IMR-90 (cell line): ENCODE results near the gene CYSTM1. TPM values are rescaled to one million over a fixed set of nuclear protein-coding genes. Genes with fewer than 3 reads are reported as not detected.

Experiments
- ATAC-seq: fragments of 200-7000 bp; cut with Tn5 transposase; 2 replicates; pipeline ENCODE4 v1.9.1; 2020; ENCODE audit warnings: low read depth, mild to moderate bottlenecking, moderate library complexity
- BruUV-seq: library from RNA; stranded (reverse); fragments of 400-500 nt; replicated peaks from 2 replicates; lab custom pipeline; 2021; lab: Mats Ljungman, UMichigan
- CTCF ChIA-PET: fragments of 300-600 bp; formaldehyde crosslinking; extraction: SDS; loops from one replicate; lab custom pipeline; 2021; ENCODE audit warnings: antibody characterized with exemption; lab: Yijun Ruan, JAX
- POLR2A ChIA-PET: fragments of 300-600 bp; sonication (Branson Sonifier 250); formaldehyde crosslinking; loops from one replicate; lab custom pipeline; 2022; ENCODE audit warnings: antibody characterized with exemption; ENCODE audit not compliant: unreplicated experiment; lab: Charles Lee
- DNase-seq: peaks from one replicate; pipeline ENCODE4 v3.0.0; 2013
- H2AFZ ChIP-seq: replicated peaks from 2 replicates; pipeline ENCODE3; 2013; ENCODE audit warnings: low read length, mild to moderate bottlenecking; ENCODE audit not compliant: poor library complexity
- H2AK5ac ChIP-seq: 2 replicates; pipeline ENCODE4 v1.6.1; 2013; ENCODE audit warnings: low read depth, low read length, inconsistent platforms
- H2AK9ac ChIP-seq: replicated peaks from 2 replicates; pipeline ENCODE3; 2013; ENCODE audit warnings: mild to moderate bottlenecking, low read depth, low read length, moderate library complexity; ENCODE audit not compliant: poor library complexity
- H2BK120ac ChIP-seq: 2 replicates; pipeline ENCODE4 v1.6.1; 2013; ENCODE audit warnings: low read depth, low read length, inconsistent platforms
- H2BK15ac ChIP-seq: 3 replicates; pipeline ENCODE4 v1.6.1; 2013; ENCODE audit warnings: low read depth, low read length, inconsistent platforms
- H2BK20ac ChIP-seq: 2 replicates; pipeline ENCODE4 v1.6.1; 2013; ENCODE audit warnings: low read depth, mild to moderate bottlenecking, inconsistent platforms, low read length, moderate library complexity
- H2BK5ac ChIP-seq: 2 replicates; pipeline ENCODE4 v1.6.1; 2013; ENCODE audit warnings: mild to moderate bottlenecking, low read depth, low read length, inconsistent platforms; ENCODE audit not compliant: poor library complexity, severe bottlenecking
- H3K14ac ChIP-seq: replicated peaks from 2 replicates; pipeline ENCODE4 v1.6.1; 2013; ENCODE audit warnings: low read depth, low read length, inconsistent platforms
- H3K18ac ChIP-seq: 2 replicates; pipeline ENCODE4 v1.6.1; 2013; ENCODE audit warnings: low read depth, low read length, control low read depth
- H3K23ac ChIP-seq: 2 replicates; pipeline ENCODE4 v1.6.1; 2013; ENCODE audit warnings: low read depth, low read length, inconsistent platforms
- H3K27ac ChIP-seq: 2 replicates; pipeline ENCODE4 v1.5.1; 2013; ENCODE audit warnings: mild to moderate bottlenecking, control low read depth, low read length; ENCODE audit not compliant: insufficient read depth
- H3K27me3 ChIP-seq: 2 replicates; pipeline ENCODE4 v1.6.1; 2013; ENCODE audit warnings: low read length; ENCODE audit not compliant: control insufficient read depth, insufficient read depth
- H3K36me3 ChIP-seq: 2 replicates; pipeline ENCODE4 v1.6.1; 2013; ENCODE audit warnings: low read length, mixed read lengths; ENCODE audit not compliant: control insufficient read depth, insufficient read depth
- H3K4ac ChIP-seq: 2 replicates; pipeline ENCODE4 v1.6.1; 2013; ENCODE audit warnings: low read depth, low read length, inconsistent platforms
- H3K4me1 ChIP-seq: 2 replicates; pipeline ENCODE4 v1.6.1; 2013; ENCODE audit warnings: low read length, mixed read lengths; ENCODE audit not compliant: control insufficient read depth, insufficient read depth
- H3K4me2 ChIP-seq: 2 replicates; pipeline ENCODE4 v1.6.1; 2013; ENCODE audit warnings: low read depth, mild to moderate bottlenecking, control low read depth, low read length, moderate library complexity
- H3K4me3 ChIP-seq: 2 replicates; pipeline ENCODE4 v1.5.1; 2013; ENCODE audit warnings: low read depth, mild to moderate bottlenecking, control low read depth, low read length, moderate library complexity; ENCODE audit not compliant: insufficient read depth
- H3K56ac ChIP-seq: 2 replicates; pipeline ENCODE4 v1.6.1; 2013; ENCODE audit warnings: low read length, inconsistent platforms; ENCODE audit not compliant: insufficient read depth; ENCODE audit errors: extremely low read depth
- H3K79me1 ChIP-seq, 2 experiments: 2 replicates each; pipeline ENCODE4 v1.6.1; 2013; ENCODE audit warnings: low read length in 2 of 2, inconsistent platforms in 1 of 2, low read depth in 1 of 2
- H3K9ac ChIP-seq: 2 replicates; pipeline ENCODE4 v1.6.1; 2013; ENCODE audit warnings: low read depth, low read length, control low read depth
- H3K9me1 ChIP-seq: 2 replicates; pipeline ENCODE4 v1.6.1; 2013; ENCODE audit warnings: low read length, inconsistent platforms; ENCODE audit not compliant: insufficient read depth
- H3K9me3 ChIP-seq: 2 replicates; pipeline ENCODE4 v1.6.1; 2013; ENCODE audit warnings: low read length; ENCODE audit not compliant: control insufficient read depth, insufficient read depth
- H4K20me1 ChIP-seq: 2 replicates; pipeline ENCODE4 v1.6.1; 2013; ENCODE audit warnings: low read length, inconsistent platforms; ENCODE audit not compliant: insufficient read depth
- H4K5ac ChIP-seq: 2 replicates; pipeline ENCODE4 v1.6.1; 2013; ENCODE audit warnings: mild to moderate bottlenecking, low read depth, low read length, control low read depth
- H4K8ac ChIP-seq, 2 experiments: 2 replicates each; pipeline ENCODE4 v1.6.1; 2013; ENCODE audit warnings: low read depth in 2 of 2, low read length in 2 of 2, control low read depth in 1 of 2, inconsistent platforms in 1 of 2
- H4K91ac ChIP-seq: 2 replicates; pipeline ENCODE4 v1.6.1; 2013; ENCODE audit warnings: low read depth, low read length, inconsistent platforms; ENCODE audit not compliant: insufficient read depth
- CEBPB ChIP-seq: IDR thresholded peaks from 2 replicates; pipeline ENCODE4 v1.6.1; 2012; ENCODE audit warnings: low read depth, low read length, improper control_type of control experiment
- CHD1 ChIP-seq: IDR thresholded peaks from 2 replicates; pipeline ENCODE4 v1.6.1; 2012; ENCODE audit warnings: low read depth, low read length, improper control_type of control experiment
- MAFK ChIP-seq: IDR thresholded peaks from 2 replicates; pipeline ENCODE4 v1.6.1; 2012; ENCODE audit warnings: low read depth, low read length, improper control_type of control experiment
- MAZ ChIP-seq: IDR thresholded peaks from 2 replicates; pipeline ENCODE4 v1.6.1; 2012; ENCODE audit warnings: low read depth, mild to moderate bottlenecking, low read length, improper control_type of control experiment, moderate library complexity, borderline replicate concordance
- MXI1 ChIP-seq: IDR thresholded peaks from 2 replicates; pipeline ENCODE4 v1.6.1; 2012; ENCODE audit warnings: low read depth, mild to moderate bottlenecking, low read length, moderate library complexity, borderline replicate concordance
- NFE2L2 ChIP-seq: fragments of 150-350 bp; IDR thresholded peaks from 2 replicates; pipeline ENCODE4 v1.6.1; 2016; ENCODE audit warnings: low read depth, mild to moderate bottlenecking, low read length
- POLR2A ChIP-seq: IDR thresholded peaks from 2 replicates; pipeline ENCODE4 v1.6.1; 2012; ENCODE audit warnings: mild to moderate bottlenecking, low read depth, low read length
- RCOR1 ChIP-seq: IDR thresholded peaks from 2 replicates; pipeline ENCODE4 v1.6.1; 2012; ENCODE audit warnings: mild to moderate bottlenecking, low read length, improper control_type of control experiment; ENCODE audit not compliant: insufficient replicate concordance
- RFX5 ChIP-seq: IDR thresholded peaks from 2 replicates; pipeline ENCODE4 v1.8.0; 2012; ENCODE audit warnings: low read depth, mild to moderate bottlenecking, low read length, moderate library complexity
- SMC3 ChIP-seq: fragments of 150-350 bp; IDR thresholded peaks from 2 replicates; pipeline ENCODE4 v1.6.1; 2016; ENCODE audit warnings: low read depth, mild to moderate bottlenecking, antibody characterized with exemption, low read length, moderate library complexity
- WGBS, 2 experiments: methylation state at CpG; one replicate each; pipeline versions ENCODE4 v1.1.5 to v1.1.7; 2013; ENCODE audit warnings: missing lambda C conversion rate in 2 of 2; ENCODE audit not compliant: insufficient read length in 1 of 2; ENCODE audit errors: extremely low coverage in 2 of 2; 5-methylcytosine and 5-hydroxymethylcytosine counted together
- dilution Hi-C: fragments of 300-500 bp; cut with HindIII; formaldehyde crosslinking; loops from one replicate; pipeline ENCODE4 v1.14.3; 2018; ENCODE audit warnings: low sequenced_read_pairs; ENCODE audit not compliant: unreplicated experiment
- in situ Hi-C: fragments of 300-500 bp; cut with MboI; formaldehyde crosslinking; loops from 3 replicates; pipeline ENCODE4 v1.14.3; 2019; ENCODE audit warnings: low sequenced_read_pairs, inconsistent platforms, mixed read lengths
- intact Hi-C: fragments of 100-400 bp; cut with micrococcal nuclease; formaldehyde crosslinking; loops from 2 replicates; pipeline ENCODE4 v1.10.0; 2022
- polyA plus RNA-seq, 3 experiments: library from polyadenylated mRNA; depleted of rRNA; stranded (reverse); fragments of >200 nt; gene quantifications; 2 replicates each; pipeline ENCODE4 v1.2.3, GENCODE V29; 2012; ENCODE audit warnings: low replicate concordance in 1 of 3
- total RNA-seq: library from RNA; depleted of rRNA; stranded (reverse); fragments of >200 nt; gene quantifications from 2 replicates; pipeline ENCODE4 v1.2.3, GENCODE V29; 2012
- TF ChIP-seq, protein P1 (sequence below): fragments of 150-350 bp; IDR thresholded peaks from 2 replicates; pipeline ENCODE4 v1.6.1; 2016; ENCODE audit warnings: low read depth, mild to moderate bottlenecking, low read length, moderate library complexity, borderline replicate concordance
- TF ChIP-seq, protein P2 (sequence below): conservative IDR thresholded peaks from 2 replicates; pipeline ENCODE4 v1.5.1; 2012; ENCODE audit warnings: mild to moderate bottlenecking, low read depth, low read length, improper control_type of control experiment
- TF ChIP-seq, protein P3 (sequence below): fragments of 150-350 bp; IDR thresholded peaks from 2 replicates; pipeline ENCODE4 v1.6.1; 2017; ENCODE audit warnings: mild to moderate bottlenecking, antibody characterized with exemption, low read length, low read depth

The CYSTM1 gene
- total and polyA plus RNA-seq, 2 of the 4 experiments (the other 2 are of a cell fraction): 7.3 to 15.0 TPM

DNA sequence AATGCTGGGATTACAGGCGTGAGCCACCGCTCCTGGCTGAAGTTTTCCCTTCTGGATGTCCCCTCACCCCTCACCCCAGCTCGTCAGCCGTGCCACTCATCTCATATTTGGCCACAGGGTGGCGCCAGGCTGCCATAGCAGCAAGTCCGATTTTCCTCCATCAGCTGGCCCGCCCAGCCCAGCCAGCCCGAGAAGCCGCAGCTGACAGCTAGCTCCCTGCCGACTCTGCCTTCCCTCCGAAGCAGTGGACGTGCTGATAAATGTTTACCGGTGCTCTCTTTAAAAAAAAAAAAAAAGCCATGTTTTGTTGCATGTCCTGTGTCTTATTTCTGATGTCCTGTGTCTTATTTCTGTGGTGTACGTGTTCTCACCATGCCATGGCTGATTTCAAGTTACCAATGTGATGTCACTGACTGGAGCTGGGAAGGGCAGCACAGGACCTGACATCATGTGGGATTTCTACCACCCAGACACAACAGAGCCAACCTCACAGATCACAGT is 69.6 kb downstream of the CYSTM1 start:
- H4K20me1 ChIP-seq: peaks cover 24% of the 10 kb centered on the region
- no peak overlapping the region for H2BK20ac ChIP-seq
- 0 out of 3 replicates have a peak overlapping the region, but pooled peaks have one; percentile 45 for H2BK15ac ChIP-seq
- H2BK5ac ChIP-seq: peak overlapping the region; percentile 14
- no peak overlapping the region for H3K27ac ChIP-seq
- peak overlapping the region; percentile 5; the same call in 1 of the 2 replicates for H3K4me2 ChIP-seq
- H3K27me3 ChIP-seq: no peaks in the 10 kb centered on the region
- peaks cover 2% of the 10 kb centered on the region; the same call in 1 of the 2 replicates for H3K36me3 ChIP-seq
- H3K79me1 ChIP-seq: peaks cover 19 to 67% of the 10 kb centered on the region in 2 experiments
- H3K9me3 ChIP-seq: no peaks in the 10 kb centered on the region
- no peak overlapping the region for H3K4me3 ChIP-seq
- peak overlapping the region; percentile 61 for H2AFZ ChIP-seq
- peak overlapping the region; percentile 53; the same call in 1 of the 2 replicates for H3K4ac ChIP-seq
- no TSS peak for BruUV-seq
- peaks cover 7% of the 10 kb centered on the region for H3K9me1 ChIP-seq
- H4K91ac ChIP-seq: no peak overlapping the region
- H3K56ac ChIP-seq: no peak overlapping the region
- peak; percentile 90 for DNase-seq
- H3K9ac ChIP-seq: peak overlapping the region; percentile 12; the same call in 1 of the 2 replicates
- peak overlapping the region; percentile 90 for H2AK9ac ChIP-seq
- WGBS, 2 experiments: 0% methylated on average over 1 of the region's 14 CpGs; no CpG with 5 or more reads in 1 of the 2 experiments
- H4K5ac ChIP-seq: no peak overlapping the region
- dilution Hi-C loops (no loop called here), intact Hi-C loops (loop anchor here (1.0 to 10.0 kb wide), 8 partner anchors 67 to 480 kb away; partner anchors contain the start of genes CD14, CYSTM1, HARS1 and HARS2), in situ Hi-C loops (loop anchor here (5.0 kb wide), 1 partner anchor 108 kb away; no protein-coding TSS in a partner anchor)
- peak overlapping the region; percentile 14; the same call in 1 of the 2 replicates for H2BK120ac ChIP-seq
- H3K14ac ChIP-seq: no peak overlapping the region; the same call in 1 of the 2 replicates
- H4K8ac ChIP-seq: peak overlapping the region in 1 of 2 experiments; percentile 33; a peak in 1 of 4 replicates
- ChIA-PET CTCF (interaction anchor here (0.6 to 8.7 kb wide), 25 partner anchors 8 to 403 kb away, joined by 3 to 233 read pairs (median 4); partner anchors contain the start of genes HBEGF, NDUFA2, PFDN1 and SLC4A9), POLR2A (interaction anchor here (0.6 to 0.9 kb wide), 2 partner anchors 93 to 102 kb away, joined by 3 to 7 read pairs; partner anchors contain the start of gene HBEGF)
- peaks cover 31% of the 10 kb centered on the region for H3K4me1 ChIP-seq
- peak overlapping the region; percentile 71 for H2AK5ac ChIP-seq
- H3K23ac ChIP-seq: peak overlapping the region; percentile 49; the same call in 1 of the 2 replicates
- ATAC-seq: peak; percentile 61
- no peak overlapping the region for H3K18ac ChIP-seq
- TF ChIP-seq SMC3 (peak; percentile 97), NFE2L2 (no peak), CHD1 (no peak), POLR2A (peak; percentile 50; the same call in 1 of the 2 replicates), MAZ (peak; percentile 78), RCOR1 (no peak), MAFK (no peak), RFX5 (no peak), MXI1 (peak; percentile 56; the same call in 1 of the 2 replicates), CEBPB (no peak)
- TF ChIP-seq, protein P1, sequence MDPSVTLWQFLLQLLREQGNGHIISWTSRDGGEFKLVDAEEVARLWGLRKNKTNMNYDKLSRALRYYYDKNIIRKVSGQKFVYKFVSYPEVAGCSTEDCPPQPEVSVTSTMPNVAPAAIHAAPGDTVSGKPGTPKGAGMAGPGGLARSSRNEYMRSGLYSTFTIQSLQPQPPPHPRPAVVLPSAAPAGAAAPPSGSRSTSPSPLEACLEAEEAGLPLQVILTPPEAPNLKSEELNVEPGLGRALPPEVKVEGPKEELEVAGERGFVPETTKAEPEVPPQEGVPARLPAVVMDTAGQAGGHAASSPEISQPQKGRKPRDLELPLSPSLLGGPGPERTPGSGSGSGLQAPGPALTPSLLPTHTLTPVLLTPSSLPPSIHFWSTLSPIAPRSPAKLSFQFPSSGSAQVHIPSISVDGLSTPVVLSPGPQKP: no peak
- TF ChIP-seq, protein P2, sequence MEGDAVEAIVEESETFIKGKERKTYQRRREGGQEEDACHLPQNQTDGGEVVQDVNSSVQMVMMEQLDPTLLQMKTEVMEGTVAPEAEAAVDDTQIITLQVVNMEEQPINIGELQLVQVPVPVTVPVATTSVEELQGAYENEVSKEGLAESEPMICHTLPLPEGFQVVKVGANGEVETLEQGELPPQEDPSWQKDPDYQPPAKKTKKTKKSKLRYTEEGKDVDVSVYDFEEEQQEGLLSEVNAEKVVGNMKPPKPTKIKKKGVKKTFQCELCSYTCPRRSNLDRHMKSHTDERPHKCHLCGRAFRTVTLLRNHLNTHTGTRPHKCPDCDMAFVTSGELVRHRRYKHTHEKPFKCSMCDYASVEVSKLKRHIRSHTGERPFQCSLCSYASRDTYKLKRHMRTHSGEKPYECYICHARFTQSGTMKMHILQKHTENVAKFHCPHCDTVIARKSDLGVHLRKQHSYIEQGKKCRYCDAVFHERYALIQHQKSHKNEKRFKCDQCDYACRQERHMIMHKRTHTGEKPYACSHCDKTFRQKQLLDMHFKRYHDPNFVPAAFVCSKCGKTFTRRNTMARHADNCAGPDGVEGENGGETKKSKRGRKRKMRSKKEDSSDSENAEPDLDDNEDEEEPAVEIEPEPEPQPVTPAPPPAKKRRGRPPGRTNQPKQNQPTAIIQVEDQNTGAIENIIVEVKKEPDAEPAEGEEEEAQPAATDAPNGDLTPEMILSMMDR: peak; percentile 97
- TF ChIP-seq, protein P3, sequence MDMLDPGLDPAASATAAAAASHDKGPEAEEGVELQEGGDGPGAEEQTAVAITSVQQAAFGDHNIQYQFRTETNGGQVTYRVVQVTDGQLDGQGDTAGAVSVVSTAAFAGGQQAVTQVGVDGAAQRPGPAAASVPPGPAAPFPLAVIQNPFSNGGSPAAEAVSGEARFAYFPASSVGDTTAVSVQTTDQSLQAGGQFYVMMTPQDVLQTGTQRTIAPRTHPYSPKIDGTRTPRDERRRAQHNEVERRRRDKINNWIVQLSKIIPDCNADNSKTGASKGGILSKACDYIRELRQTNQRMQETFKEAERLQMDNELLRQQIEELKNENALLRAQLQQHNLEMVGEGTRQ: 0 out of 2 replicates have a peak, but pooled peaks have one; percentile 13
